K562 (cell line): ENCODE data around the gene EFNA1. TPM values are rescaled to one million over a fixed set of nuclear protein-coding genes. Genes with fewer than 3 reads are reported as not detected.

Experiments
- ASH1L ChIP-seq: fragments of 450-650 bp; IDR thresholded peaks from 2 replicates; pipeline ENCODE4 v1.6.1; 2018; ENCODE audit warnings: borderline replicate concordance, mild to moderate bottlenecking, low read depth; ENCODE audit not compliant: partially characterized antibody
- BCOR ChIP-seq: fragments of 450-650 bp; IDR thresholded peaks from 2 replicates; pipeline ENCODE4 v1.6.1; 2016
- BRF1 ChIP-seq: IDR thresholded peaks from 3 replicates; pipeline ENCODE4 v1.6.1; 2011; ENCODE audit warnings: borderline replicate concordance, mild to moderate bottlenecking; ENCODE audit not compliant: insufficient read length; ENCODE audit errors: extremely low read depth
- FOSL1 ChIP-seq: fragments of 200-800 bp; sonication (Bioruptor generic); conservative IDR thresholded peaks from 2 replicates; pipeline ENCODE4 v1.6.1; 2016; ENCODE audit warnings: missing genetic modification characterization, missing compliant biosample characterization
- FOXA1 ChIP-seq: fragments of 450-650 bp; IDR thresholded peaks from 2 replicates; pipeline ENCODE4 v1.6.1; 2016; ENCODE audit warnings: mild to moderate bottlenecking, borderline replicate concordance
- HLTF ChIP-seq: fragments of 450-650 bp; IDR thresholded peaks from 2 replicates; pipeline ENCODE4 v1.6.1; 2016
- HNRNPH1 ChIP-seq: fragments of 200-400 bp; formaldehyde crosslinking; optimal IDR thresholded peaks from 2 replicates; pipeline ENCODE3; 2017; ENCODE audit warnings: low read depth, mild to moderate bottlenecking, low read length, moderate library complexity
- KDM2B ChIP-seq: fragments of 250-450 bp; sonication (Bioruptor Pico); IDR thresholded peaks from 2 replicates; pipeline ENCODE4 v1.8.0; 2021; ENCODE audit warnings: mild to moderate bottlenecking, moderate library complexity
- KLF6 ChIP-seq: fragments of 250-450 bp; sonication (Bioruptor Pico); IDR thresholded peaks from 2 replicates; pipeline ENCODE4 v1.4.0; 2020; ENCODE audit warnings: mild to moderate bottlenecking, moderate library complexity, borderline replicate concordance
- MTA1 ChIP-seq: fragments of 450-650 bp; IDR thresholded peaks from 2 replicates; pipeline ENCODE4 v1.6.1; 2017; ENCODE audit warnings: borderline replicate concordance
- MXI1 ChIP-seq: IDR thresholded peaks from 2 replicates; pipeline ENCODE4 v1.6.1; 2011; ENCODE audit warnings: low read depth, mild to moderate bottlenecking, improper control_type of control experiment, low read length
- NFYB ChIP-seq: IDR thresholded peaks from 2 replicates; pipeline ENCODE4 v1.6.1; 2011; ENCODE audit warnings: mild to moderate bottlenecking, moderate library complexity; ENCODE audit not compliant: insufficient read length; ENCODE audit errors: extremely low read depth
- NR0B1 ChIP-seq: fragments of 450-650 bp; IDR thresholded peaks from one replicate; pipeline ENCODE4 v1.6.1; 2018; ENCODE audit warnings: mild to moderate bottlenecking, moderate library complexity; ENCODE audit not compliant: partially characterized antibody
- PHTF2 ChIP-seq: fragments of 250-450 bp; sonication (Bioruptor Pico); IDR thresholded peaks from 2 replicates; pipeline ENCODE4 v1.5.0; 2021; ENCODE audit warnings: mild to moderate bottlenecking
- RHOXF2B ChIP-seq: fragments of 250-450 bp; sonication (Bioruptor Pico); conservative IDR thresholded peaks from 2 replicates; pipeline ENCODE4 v1.5.1; 2021
- SRF ChIP-seq, 2 experiments: fragments of 250-450, 450-650 bp in 1 of 2; sonication (Bioruptor Pico) in 1 of 2; sonication (generic) in 1 of 2; formaldehyde crosslinking; IDR thresholded peaks; 2 replicates each; pipeline versions ENCODE4 v1.5.0 to v1.5.1; 2020 to 2022; ENCODE audit warnings: mild to moderate bottlenecking in 1 of 2, missing genetic modification reagents in 1 of 2
- STAG1 ChIP-seq: sonication (generic); formaldehyde crosslinking; IDR thresholded peaks from 2 replicates; pipeline ENCODE4 v1.5.0; 2020; ENCODE audit warnings: missing genetic modification reagents, borderline replicate concordance
- STAT5B ChIP-seq: fragments of 250-450 bp; sonication (Bioruptor Pico); IDR thresholded peaks from 2 replicates; pipeline ENCODE4 v1.8.0; 2021; ENCODE audit warnings: mild to moderate bottlenecking, inconsistent platforms
- ZKSCAN3 ChIP-seq: fragments of 250-450 bp; sonication (Bioruptor Pico); IDR thresholded peaks from 2 replicates; pipeline ENCODE4 v1.4.0; 2020
- ZNF212 ChIP-seq: fragments of 450-650 bp; formaldehyde crosslinking; IDR thresholded peaks from 2 replicates; pipeline ENCODE4 v1.4.0; 2020; ENCODE audit warnings: mild to moderate bottlenecking
- ZNF408 ChIP-seq: fragments of 250-450 bp; sonication (Bioruptor Pico); IDR thresholded peaks from 2 replicates; pipeline ENCODE4 v1.4.0; 2020; ENCODE audit warnings: low read depth, mild to moderate bottlenecking, moderate library complexity
- ZNF551 ChIP-seq: fragments of 250-450 bp; sonication (Bioruptor Pico); IDR thresholded peaks from 2 replicates; pipeline ENCODE4 v1.5.0; 2021; ENCODE audit warnings: mild to moderate bottlenecking, moderate library complexity
- ZNF584 ChIP-seq: fragments of 200-800 bp; sonication (Bioruptor generic); IDR thresholded peaks from 2 replicates; pipeline ENCODE4 v1.6.1; 2016; ENCODE audit warnings: low read depth, mild to moderate bottlenecking, missing genetic modification characterization, missing compliant biosample characterization
- ZNF830 ChIP-seq: fragments of 250-450 bp; sonication (Bioruptor Pico); IDR thresholded peaks from 2 replicates; pipeline ENCODE4 v1.5.0; 2021; ENCODE audit warnings: mild to moderate bottlenecking
- polyA plus RNA-seq, 8 experiments: library from polyadenylated mRNA; depleted of rRNA in 4 of 8; stranded (reverse) in 5 of 8; unstranded in 3 of 8; fragments of >200 nt; fragmentation: Nextera tagmentation in 2 of 8; fragmentation: Illumina TruSeq in 1 of 8; extraction: Ambion mirVana in 2 of 8; extraction: Trizol in 1 of 8; gene quantifications; 2 replicates each; pipeline versions ENCODE4 v1.2.1 to v1.2.3, GENCODE V29; 2011 to 2014; ENCODE audit warnings: inconsistent platforms in 1 of 8, missing spikeins in 1 of 8
- total RNA-seq, 7 experiments: library from RNA; depleted of rRNA in 6 of 7; stranded (reverse); fragments of >200 nt in 6 of 7; fragmentation: Illumina TruSeq in 2 of 7; extraction: Trizol in 2 of 7; gene quantifications; 2 replicates each; pipeline versions ENCODE4 v1.2.1 to v1.2.3, GENCODE V29; 2011 to 2021; ENCODE audit warnings: low replicate concordance in 1 of 7
- TF ChIP-seq, protein P1 (sequence below), 2 experiments: fragments of 450-650 bp in 1 of 2; IDR thresholded peaks; 2 replicates each; pipeline ENCODE4 v1.6.1; 2011 to 2017; ENCODE audit warnings: low read depth in 2 of 2, antibody characterized with exemption in 1 of 2, borderline replicate concordance in 1 of 2, low read length in 1 of 2, mild to moderate bottlenecking in 1 of 2, mixed read lengths in 1 of 2; ENCODE audit not compliant: control insufficient read depth in 1 of 2

The EFNA1 gene
- total and polyA plus RNA-seq, 9 of the 15 experiments (the other 6 are each of a cell fraction or from before 2014, with no cell fraction given), result 2.1 to 9.3 (median 3.0) TPM

- no peak for TF ChIP-seq KLF6 (CRISPR knock-in tag)
- no peak for TF ChIP-seq ZNF551 (CRISPR knock-in tag)
- peak; percentile 31; the same call in 1 of the 2 replicates for TF ChIP-seq STAG1 (CRISPR knock-in tag)
- peak in 1 of 2 experiments; percentile 83; a peak in 2 of 4 replicates for TF ChIP-seq SRF (CRISPR knock-in tag; IDR thresholded peaks at IDR 0.05)
- 0 out of 2 replicates have a peak, but pooled peaks have one; percentile 8 for TF ChIP-seq MXI1
- no peak for TF ChIP-seq FOSL1
- no peak for TF ChIP-seq RHOXF2B (CRISPR knock-in tag)
- no peak for TF ChIP-seq BRF1
- TF ChIP-seq ZKSCAN3 (CRISPR knock-in tag), result no peak
- no peak for TF ChIP-seq ASH1L
- TF ChIP-seq ZNF212 (CRISPR knock-in tag), result no peak
- no peak for TF ChIP-seq ZNF584 (CRISPR knock-in tag)
- TF ChIP-seq NFYB, result no peak
- TF ChIP-seq BCOR, result no peak
- TF ChIP-seq KDM2B (CRISPR knock-in tag), result 0 out of 2 replicates have a peak, but pooled peaks have one; percentile 31
- TF ChIP-seq ZNF830 (CRISPR knock-in tag), result peak; percentile 73; the same call in 1 of the 2 replicates
- TF ChIP-seq, protein P1, sequence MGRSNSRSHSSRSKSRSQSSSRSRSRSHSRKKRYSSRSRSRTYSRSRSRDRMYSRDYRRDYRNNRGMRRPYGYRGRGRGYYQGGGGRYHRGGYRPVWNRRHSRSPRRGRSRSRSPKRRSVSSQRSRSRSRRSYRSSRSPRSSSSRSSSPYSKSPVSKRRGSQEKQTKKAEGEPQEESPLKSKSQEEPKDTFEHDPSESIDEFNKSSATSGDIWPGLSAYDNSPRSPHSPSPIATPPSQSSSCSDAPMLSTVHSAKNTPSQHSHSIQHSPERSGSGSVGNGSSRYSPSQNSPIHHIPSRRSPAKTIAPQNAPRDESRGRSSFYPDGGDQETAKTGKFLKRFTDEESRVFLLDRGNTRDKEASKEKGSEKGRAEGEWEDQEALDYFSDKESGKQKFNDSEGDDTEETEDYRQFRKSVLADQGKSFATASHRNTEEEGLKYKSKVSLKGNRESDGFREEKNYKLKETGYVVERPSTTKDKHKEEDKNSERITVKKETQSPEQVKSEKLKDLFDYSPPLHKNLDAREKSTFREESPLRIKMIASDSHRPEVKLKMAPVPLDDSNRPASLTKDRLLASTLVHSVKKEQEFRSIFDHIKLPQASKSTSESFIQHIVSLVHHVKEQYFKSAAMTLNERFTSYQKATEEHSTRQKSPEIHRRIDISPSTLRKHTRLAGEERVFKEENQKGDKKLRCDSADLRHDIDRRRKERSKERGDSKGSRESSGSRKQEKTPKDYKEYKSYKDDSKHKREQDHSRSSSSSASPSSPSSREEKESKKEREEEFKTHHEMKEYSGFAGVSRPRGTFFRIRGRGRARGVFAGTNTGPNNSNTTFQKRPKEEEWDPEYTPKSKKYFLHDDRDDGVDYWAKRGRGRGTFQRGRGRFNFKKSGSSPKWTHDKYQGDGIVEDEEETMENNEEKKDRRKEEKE (IDR thresholded peaks at IDR 0.05; ENCODE audit: borderline replicate concordance in 1 of 2, control insufficient read depth in 1 of 2, low read depth in 2 of 2, low read length in 1 of 2), result 0 out of 4 replicates have a peak, but pooled peaks of 1 of the 2 experiments have one; percentile 55
- TF ChIP-seq ZNF408 (CRISPR knock-in tag), result no peak
- TF ChIP-seq HNRNPH1, result no peak
- no peak for TF ChIP-seq PHTF2
- TF ChIP-seq MTA1, result peak; percentile 39; the same call in 1 of the 2 replicates
- no peak for TF ChIP-seq HLTF
- TF ChIP-seq FOXA1, result no peak
- no peak for TF ChIP-seq NR0B1
- TF ChIP-seq STAT5B, result no peak
These were observed 45.2 kb downstream of the EFNA1 start, which contains the start of gene KRTCAP2 (continued) for GRCh38 chr1:155172732-155173477.
